ENCODE results near the gene TEX50. TPM values are rescaled to one million over a fixed set of nuclear protein-coding genes. Genes with fewer than 3 reads are reported as not detected.

The TEX50 gene
- total and polyA plus RNA-seq, 2 donors (not counting 3 experiments of a cell fraction or from before 2014, with no cell fraction given) = not detected

- Histone ChIP-seq H2AFZ (ENCODE audit: low read depth, low read length) (no peak overlapping the region), H3K9ac (replicated peaks; ENCODE audit: extremely low read depth, insufficient read depth, low read length) (no peak overlapping the region), H3K36me3 (ENCODE audit: control insufficient read depth in 2 of 2, extremely low read depth in 1 of 2, insufficient read depth in 2 of 2, low read length in 2 of 2) (no peaks in the 10 kb centered on the region), H3K4me3 (replicated peaks in 1 of 3; ENCODE audit: insufficient read depth in 1 of 3, low read depth in 1 of 3, low read length in 3 of 3) (no peak overlapping the region), H3K9me3 (replicated peaks; ENCODE audit: control insufficient read depth, insufficient read depth, low read length) (no peaks in the 10 kb centered on the region), H3K79me2 (ENCODE audit: control insufficient read depth, insufficient read depth, low read length) (no peaks in the 10 kb centered on the region), H4K20me1 (replicated peaks; ENCODE audit: control insufficient read depth, extremely low read depth, insufficient read depth, low read length) (no peaks in the 10 kb centered on the region), H3K27ac (ENCODE audit: insufficient read depth, low read depth, low read length) (no peak overlapping the region), H3K4me1 (ENCODE audit: control insufficient read depth, extremely low read depth, insufficient read depth, low read length) (no peaks in the 10 kb centered on the region), H3K27me3 (ENCODE audit: control insufficient read depth in 2 of 2, insufficient read depth in 2 of 2, low read length in 2 of 2) (peaks cover 1 to 6% of the 10 kb centered on the region in 2 experiments), H3K4me2 (ENCODE audit: insufficient read depth, low read length) (no peak overlapping the region), H3K9me1 (replicated peaks; ENCODE audit: control insufficient read depth, extremely low read depth, insufficient read depth, low read length) (no peaks in the 10 kb centered on the region)
- FAIRE-seq (no peak), DNase-seq (ENCODE audit: low read depth, low spot score) (no peak)
- BruUV-seq (replicated peaks) = no TSS peak
- dilution Hi-C loops (cut with MboI; ENCODE audit: extremely low pct_ligation_motif_present, low sequenced_read_pairs) (no loop called here), intact Hi-C loops (cut with micrococcal nuclease) (no loop called here)
- ChIA-PET CTCF (no interaction called here), POLR2A (no interaction called here)
- TF ChIP-seq POLR2AphosphoS5 (IDR thresholded peaks at IDR 0.05; ENCODE audit: insufficient read depth, low read depth, low read length) (no peak), GATA2 (IDR thresholded peaks at IDR 0.05; ENCODE audit: insufficient read depth, insufficient read length, low read depth, low read length) (no peak), MYC (IDR thresholded peaks at IDR 0.05; ENCODE audit: low read depth, low read length) (no peak), CTCF (IDR thresholded peaks at IDR 0.05; ENCODE audit: extremely low read depth in 1 of 2, insufficient read depth in 1 of 2, low read depth in 1 of 2, low read length in 2 of 2) (no peak), MAX (IDR thresholded peaks at IDR 0.05; ENCODE audit: insufficient read depth, insufficient read length) (no peak), POLR2A (IDR thresholded peaks at IDR 0.05; ENCODE audit: low read depth, low read length) (no peak), JUN (IDR thresholded peaks at IDR 0.05; ENCODE audit: borderline replicate concordance, insufficient read depth, insufficient read length, low read depth) (no peak), FOS (IDR thresholded peaks at IDR 0.05; ENCODE audit: borderline replicate concordance, insufficient read depth, low read length) (no peak), EZH2 (IDR thresholded peaks at IDR 0.05; ENCODE audit: borderline replicate concordance, low read depth, low read length, severe bottlenecking) (no peak)
These were observed 26.6 kb downstream of the TEX50 start for GRCh38 chr1:173661763-173662162.
